GM13977 (cell line): ENCODE results near the gene LTC4S.

Source experiments
- DNase-seq: peaks from one replicate; pipeline ENCODE4 v3.0.0; 2012; ENCODE audit warnings: low spot score
- in situ Hi-C: fragments of 300-500 bp; cut with MboI; formaldehyde crosslinking; loops from one replicate; pipeline ENCODE4 v1.12.0; 2022; ENCODE audit warnings: low sequenced_read_pairs, low pct_unique_long_range_greater_than_20kb, mixed read lengths, inconsistent platforms; ENCODE audit not compliant: unreplicated experiment
- TF ChIP-seq, protein P1 (sequence below): IDR thresholded peaks from 2 replicates; pipeline ENCODE4 v1.5.1; 2012; ENCODE audit warnings: mild to moderate bottlenecking, control low read depth; ENCODE audit not compliant: insufficient read depth; ENCODE audit errors: extremely low read depth, missing control alignments

LTC4S gene

DNA sequence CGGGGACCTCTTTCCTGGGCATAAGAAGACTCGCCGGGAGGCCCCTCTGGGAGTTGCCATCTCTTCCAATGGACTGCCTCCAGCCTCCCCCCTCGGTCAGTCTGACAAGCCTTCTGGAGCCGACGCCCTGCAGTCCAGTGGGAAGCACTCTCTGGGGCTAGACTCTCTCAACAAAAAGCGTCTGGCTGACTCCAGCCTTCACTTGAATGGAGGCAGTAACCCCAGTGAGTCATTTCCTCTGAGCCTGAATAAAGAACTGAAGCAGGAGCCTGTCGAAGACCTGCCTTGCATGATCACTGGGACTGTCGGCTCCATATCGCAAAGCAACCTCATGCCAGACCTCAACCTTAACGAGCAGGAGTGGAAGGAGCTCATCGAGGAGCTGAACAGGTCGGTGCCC, 28.4 kb upstream of the LTC4S start:
- in situ Hi-C loops, result no loop called here
- TF ChIP-seq, protein P1, sequence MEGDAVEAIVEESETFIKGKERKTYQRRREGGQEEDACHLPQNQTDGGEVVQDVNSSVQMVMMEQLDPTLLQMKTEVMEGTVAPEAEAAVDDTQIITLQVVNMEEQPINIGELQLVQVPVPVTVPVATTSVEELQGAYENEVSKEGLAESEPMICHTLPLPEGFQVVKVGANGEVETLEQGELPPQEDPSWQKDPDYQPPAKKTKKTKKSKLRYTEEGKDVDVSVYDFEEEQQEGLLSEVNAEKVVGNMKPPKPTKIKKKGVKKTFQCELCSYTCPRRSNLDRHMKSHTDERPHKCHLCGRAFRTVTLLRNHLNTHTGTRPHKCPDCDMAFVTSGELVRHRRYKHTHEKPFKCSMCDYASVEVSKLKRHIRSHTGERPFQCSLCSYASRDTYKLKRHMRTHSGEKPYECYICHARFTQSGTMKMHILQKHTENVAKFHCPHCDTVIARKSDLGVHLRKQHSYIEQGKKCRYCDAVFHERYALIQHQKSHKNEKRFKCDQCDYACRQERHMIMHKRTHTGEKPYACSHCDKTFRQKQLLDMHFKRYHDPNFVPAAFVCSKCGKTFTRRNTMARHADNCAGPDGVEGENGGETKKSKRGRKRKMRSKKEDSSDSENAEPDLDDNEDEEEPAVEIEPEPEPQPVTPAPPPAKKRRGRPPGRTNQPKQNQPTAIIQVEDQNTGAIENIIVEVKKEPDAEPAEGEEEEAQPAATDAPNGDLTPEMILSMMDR, result no peak
- DNase-seq, result no peak

- in situ Hi-C loops, result no loop called here
Observed at GRCh38 chr5:179766021-179766725, 27.6 kb upstream of the LTC4S start.

GRCh38 chr5:179766726-179767455, 26.9 kb upstream of the LTC4S start:
- TF ChIP-seq, protein P1, result no peak
- in situ Hi-C loops, result no loop called here
- no peak for DNase-seq

More at GRCh38 chr5:179766021-179766725, 27.6 kb upstream of the LTC4S start:
- TF ChIP-seq, protein P1, result no peak
- no peak for DNase-seq

GRCh38 chr5:179767496-179768100, 26.2 kb upstream of the LTC4S start:
- in situ Hi-C loops, result no loop called here
- TF ChIP-seq, protein P1, result no peak
- DNase-seq, result no peak

- no peak for DNase-seq
- in situ Hi-C loops, result no loop called here
- TF ChIP-seq, protein P1, result peak; percentile 3
Observed at GRCh38 chr5:179768326-179769085, 25.3 kb upstream of the LTC4S start.

DNA sequence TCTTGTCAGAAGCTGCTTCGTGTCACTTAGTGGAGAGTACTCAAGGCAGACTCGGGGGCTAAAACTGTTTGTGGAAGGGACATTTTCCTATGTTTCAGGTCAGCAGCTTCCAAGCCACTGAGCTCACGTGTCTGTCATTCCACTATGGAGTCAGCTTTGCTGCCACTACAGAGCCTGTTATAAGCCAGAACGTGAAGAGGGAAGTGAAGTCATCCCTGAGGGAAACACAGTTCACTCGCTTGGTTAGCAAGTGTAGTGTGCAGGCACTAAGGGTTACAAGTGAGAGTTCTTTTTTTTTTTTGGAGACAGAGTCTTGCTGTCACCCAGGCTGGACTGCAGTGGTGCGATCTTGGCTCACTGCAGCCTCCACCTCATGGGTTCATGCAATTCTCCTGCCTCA, 24.5 kb upstream of the LTC4S start:
- in situ Hi-C loops, result no loop called here
- TF ChIP-seq, protein P1, result no peak
- DNase-seq, result no peak
